NCI-H2196 (cell line): ENCODE data around the gene OAS2.
A peak's percentile ranks its signal among the peaks of the same experiment; 100 is the strongest.

Experiments
- DNase-seq: peaks from one replicate; lab custom pipeline; 2025; ENCODE audit not compliant: unreplicated experiment; lab: John Stamatoyannopoulos, UW

The OAS2 gene

DNA sequence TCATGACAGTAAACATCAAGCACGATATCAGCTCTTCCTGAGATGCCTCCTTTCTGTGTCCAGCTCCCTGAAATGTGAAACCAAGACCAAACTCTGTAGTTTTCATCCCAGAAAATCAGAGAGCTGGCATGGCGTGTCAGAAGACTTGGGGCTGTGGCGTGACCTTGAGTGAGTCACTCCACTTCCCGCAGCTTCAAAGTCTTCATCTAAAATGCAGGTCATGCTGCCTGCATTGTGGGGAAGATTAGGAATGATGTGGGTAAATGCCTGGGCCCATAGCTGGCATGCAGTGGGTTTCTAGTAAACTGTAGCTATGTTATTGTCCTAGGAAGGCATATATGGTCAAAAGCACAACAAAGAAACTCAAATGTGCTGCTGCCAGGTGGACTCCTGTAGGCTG, 28.8 kb downstream of the OAS2 start:
- no peak for DNase-seq

DNA sequence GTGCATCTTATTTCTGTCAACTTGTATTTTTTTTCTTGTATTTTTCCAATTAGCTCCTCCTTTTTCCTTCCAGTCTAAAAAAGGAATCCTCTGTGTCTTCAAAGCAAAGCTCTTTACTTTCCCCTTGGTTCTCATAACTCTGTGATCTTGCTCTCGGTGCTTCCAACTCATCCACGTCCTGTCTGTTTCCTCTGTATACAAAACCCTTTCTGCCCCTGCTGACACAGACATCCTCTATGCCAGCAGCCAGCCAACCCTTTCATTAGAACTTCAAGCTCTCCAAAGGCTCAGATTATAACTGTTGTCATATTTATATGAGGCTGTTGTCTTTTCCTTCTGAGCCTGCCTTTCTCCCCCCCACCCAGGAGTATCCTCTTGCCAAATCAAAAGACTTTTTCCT, 32.4 kb downstream of the OAS2 start:
- DNase-seq: no peak

DNA sequence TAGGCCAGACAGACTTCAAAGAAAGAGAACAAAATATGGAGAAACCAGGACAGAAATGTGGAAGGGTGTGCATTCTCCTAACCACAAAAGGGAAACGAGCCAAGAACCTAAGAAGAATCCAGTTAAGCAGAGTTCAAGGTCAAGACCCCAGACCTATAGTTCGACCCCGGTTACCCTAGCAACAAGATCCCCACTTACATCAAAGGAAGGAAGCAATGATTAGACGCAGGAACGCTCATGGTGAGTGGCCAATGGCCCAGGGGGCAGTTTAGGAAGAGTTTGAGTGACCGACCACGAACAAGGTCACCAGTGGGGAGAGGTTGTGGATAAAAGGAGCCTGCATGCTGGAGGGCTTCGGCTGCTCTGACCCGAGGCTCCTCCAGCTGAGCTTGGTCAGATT, 36.2 kb downstream of the OAS2 start:
- no peak for DNase-seq

DNA sequence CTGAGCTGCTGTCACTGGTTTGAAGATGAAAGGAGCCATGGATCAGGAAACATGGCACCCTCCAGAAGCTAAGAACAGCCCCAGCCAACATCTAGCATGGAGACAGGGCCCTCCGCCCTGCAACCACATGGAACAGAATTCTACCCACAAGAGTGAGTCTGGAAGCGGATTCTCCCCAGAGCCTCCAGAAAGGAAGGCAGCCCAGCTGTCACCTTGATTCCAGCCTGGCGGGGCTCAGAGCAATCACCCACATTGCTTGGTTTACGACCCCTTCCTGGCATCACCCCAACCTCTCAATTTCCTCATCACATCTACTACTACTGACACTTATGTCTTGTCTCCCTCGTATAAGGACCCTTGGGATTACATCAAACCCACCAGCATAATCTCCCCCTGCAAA, 38.5 kb downstream of the OAS2 start:
- DNase-seq: no peak

DNA sequence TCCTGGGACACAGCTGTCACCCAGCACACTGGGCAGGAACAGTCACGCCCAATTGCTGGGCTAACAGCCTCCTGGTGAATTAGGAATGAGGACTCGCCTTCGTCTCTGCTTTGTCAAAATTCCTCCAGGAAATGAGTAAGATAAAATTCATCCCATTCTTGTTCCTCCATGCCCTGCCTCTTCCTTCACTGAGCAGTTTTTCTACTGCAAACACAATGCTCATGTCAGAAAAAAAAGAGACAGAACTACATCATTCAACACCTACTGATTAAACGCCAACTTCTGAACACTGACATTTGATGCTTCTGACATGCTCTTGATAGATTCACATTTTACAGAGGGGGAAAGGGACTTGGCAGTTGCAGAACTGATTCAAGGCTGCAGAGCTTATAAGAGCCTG, 40.7 kb downstream of the OAS2 start:
- DNase-seq: no peak

DNA sequence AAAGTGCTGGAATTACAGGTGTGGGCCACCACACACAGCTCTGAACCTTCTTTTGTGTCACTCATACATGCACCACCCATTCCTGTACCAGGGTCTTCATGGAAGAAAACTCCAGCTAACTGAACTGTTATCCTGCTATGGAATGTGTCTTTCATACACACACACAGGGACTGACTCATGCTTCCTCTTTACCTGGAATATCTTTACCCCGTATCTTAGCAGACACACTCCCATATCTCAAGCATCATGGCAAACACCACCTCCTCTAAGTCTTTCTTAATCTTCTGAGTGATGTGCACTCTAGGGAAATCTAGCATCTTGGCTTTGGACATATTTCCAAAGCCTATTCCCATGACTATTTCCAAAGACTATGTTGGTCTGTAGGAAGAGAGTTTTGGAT, 43.2 kb downstream of the OAS2 start:
- no peak for DNase-seq

DNA sequence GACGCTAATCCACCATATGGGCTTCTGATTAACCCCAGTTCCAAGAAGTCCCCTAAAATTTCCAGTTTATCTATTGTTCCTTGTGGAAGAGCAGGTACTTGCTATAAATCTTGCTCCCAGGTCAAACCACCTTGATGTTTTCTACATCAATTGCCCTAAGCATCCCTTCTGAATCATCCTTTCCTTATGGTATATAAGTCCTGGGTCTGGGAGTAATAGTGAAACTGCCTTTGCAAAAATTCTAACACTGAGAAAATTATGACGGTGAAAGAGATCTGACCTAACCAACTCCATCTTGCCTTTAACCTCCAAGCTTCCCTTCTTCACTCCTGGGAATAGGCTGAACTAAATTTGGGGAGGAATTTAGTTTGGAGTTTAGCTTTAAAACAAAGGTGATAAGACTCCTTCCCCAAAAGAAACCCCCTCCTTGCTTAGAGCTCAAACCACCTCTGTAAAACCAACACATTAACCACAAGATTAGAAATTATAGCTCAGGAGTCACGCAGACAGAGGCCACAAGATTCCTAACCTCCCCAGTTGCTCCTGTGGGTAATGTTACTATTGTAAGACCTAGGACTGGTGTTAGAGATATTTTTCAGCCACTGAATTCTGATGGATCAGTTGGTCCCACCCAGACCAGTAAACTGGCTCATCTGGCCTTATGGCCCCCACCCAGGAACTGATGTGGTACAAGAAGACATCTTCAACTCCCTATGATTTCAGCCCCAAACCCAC, 44.4 kb downstream of the OAS2 start:
- no peak for DNase-seq

DNA sequence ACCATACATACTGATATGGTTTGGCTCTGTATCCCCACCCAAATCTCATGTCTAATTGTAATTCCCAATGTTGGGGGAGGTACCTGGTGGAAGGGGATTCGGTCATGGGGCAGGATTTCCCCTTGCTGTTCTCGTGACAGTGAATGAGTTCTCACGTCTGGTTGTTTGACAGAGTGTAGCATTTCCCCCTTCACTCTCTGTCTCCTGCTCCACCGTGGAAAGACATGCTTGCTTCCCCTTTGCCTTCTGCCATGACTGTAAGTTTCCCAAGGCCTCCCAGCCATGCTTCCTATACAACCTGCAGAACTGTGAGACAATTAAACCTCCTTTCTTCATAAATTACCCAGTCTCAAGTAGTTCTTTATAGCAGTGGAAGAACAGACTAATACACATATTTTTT, 49.4 kb downstream of the OAS2 start:
- DNase-seq: no peak

DNA sequence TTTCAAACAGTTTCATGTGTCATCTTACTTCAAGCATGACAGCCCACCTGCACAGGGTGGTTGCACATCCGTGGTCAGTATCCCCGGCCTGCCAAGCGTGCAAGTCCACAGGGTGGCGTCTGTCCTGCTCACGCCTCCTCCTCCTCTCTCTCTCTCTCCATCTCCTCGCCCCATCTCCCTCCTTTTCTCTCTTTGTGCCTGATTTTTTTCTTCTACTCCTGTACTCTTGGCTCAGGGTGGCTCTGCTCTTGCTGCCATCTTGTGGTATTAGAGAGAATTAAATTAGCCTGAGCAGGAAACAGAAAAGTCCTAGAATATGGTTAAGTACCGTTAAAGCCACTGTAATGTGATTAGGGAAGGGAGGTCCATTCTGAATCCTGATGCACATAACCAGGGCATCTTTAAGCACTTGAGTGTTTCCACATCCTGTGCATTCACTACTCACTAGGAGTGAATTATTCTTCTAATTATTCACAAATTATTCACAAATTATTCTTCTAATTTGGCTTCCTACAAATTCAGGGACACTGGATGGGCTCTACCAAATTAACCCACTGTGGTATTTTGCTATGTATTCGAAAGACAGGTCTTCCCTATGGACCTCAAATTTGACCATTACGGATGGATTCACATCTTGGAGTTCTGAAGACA, 52.7 kb downstream of the OAS2 start:
- peak; percentile 67 for DNase-seq

DNA sequence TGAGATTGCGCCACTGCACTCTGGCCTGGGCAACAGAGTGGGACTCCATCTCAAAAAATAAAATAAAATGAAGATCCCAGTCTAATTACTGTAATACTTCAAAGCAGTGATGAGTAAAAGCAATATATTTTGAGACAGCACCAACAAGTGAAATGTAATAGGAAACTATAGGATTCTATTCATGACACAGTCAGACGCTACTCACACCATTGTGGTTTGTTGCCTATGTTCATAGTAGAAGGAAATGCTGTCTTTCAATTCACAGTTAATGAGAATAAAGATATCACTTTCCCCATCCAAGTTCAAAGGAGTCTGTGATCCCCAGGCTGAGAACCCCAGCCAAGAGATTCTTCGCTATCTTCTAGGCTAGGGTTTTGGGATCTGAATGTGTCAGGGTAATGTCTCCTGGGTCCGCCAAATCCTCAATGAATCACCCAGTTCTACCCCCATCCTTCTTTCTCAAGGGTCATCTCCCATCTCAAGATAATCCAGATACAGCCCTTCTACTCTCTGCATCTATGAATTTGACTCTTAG, 61.7 kb downstream of the OAS2 start:
- DNase-seq: no peak

DNA sequence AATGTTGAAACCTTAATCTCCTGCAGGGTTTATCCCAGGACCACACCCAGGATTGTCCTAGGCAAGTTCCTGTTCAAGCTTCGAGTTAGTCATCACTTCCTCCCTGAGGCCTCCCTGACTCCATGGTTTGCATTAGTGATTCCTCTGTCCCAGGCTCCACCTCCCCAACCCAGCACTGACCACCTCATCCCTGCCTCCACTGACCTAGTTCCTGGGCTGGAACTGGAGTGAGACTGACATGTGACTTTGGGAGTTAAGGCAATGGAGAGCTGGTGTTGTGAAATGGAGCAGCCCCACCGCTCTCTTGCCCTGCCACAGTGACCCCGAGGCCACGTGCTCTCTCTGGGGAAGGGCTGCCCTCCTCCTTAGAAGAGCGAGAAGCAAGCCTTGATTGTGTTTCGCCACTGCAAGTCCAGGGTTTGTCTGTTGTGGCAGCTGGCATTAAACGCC, 62.4 kb downstream of the OAS2 start:
- no peak for DNase-seq

DNA sequence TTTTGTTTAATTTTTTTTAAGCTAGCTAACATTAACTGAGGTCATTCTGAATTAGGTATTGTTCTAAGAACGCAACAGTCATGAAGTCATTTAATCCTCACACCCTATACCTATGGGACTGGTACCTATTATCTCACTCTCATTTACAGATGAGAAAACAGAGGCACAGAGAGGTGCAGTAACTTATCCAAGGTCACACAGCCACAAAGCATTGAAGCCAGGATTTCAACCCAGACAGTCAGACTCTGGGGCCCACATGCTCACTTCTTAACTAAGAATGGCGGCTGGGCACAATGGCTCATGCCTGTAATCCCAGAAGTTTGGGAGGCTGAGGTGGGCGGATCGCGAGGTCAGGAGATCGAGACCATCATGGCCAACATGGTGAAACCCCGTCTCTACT, 63.2 kb downstream of the OAS2 start:
- DNase-seq: no peak

DNA sequence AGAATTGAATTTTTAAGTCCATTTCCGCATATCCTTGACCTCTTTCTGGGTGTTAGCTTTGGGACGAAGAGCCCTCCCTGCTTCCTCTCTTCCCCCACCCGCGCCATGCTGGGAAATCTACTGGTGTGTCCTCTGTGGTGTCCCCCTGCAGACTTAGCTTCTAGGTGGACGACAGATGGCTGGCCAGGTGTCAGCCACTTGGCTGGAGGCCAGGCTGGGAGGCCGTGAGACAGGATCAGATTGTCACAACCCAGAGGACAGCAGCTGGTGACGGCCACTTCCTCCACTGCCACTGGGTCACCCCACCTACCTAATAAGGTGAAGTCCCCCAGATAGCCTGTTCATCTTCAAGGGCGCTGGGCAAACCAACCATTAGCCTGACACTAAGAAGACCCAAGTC, 64.9 kb downstream of the OAS2 start:
- DNase-seq: no peak

DNA sequence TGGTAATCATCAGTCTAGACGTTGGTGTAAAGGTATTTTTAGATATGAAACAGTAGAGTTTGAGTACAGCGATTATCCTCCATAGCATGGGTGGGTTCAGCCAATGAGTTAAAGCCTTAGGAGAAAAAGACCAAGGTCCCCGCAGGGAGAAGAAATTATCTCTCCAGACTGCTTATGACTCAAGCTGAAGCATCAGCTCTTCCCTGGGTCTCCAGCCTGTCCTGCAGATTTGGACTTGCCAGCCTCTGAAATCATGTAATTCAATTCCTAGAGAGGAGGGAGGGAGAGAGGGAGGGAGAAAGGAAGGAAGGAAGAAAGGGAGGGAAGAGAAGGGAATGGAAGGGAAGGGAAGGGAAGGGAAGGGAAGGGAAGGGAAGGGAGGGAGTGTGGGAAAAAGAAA, 66.2 kb downstream of the OAS2 start:
- no peak for DNase-seq

DNA sequence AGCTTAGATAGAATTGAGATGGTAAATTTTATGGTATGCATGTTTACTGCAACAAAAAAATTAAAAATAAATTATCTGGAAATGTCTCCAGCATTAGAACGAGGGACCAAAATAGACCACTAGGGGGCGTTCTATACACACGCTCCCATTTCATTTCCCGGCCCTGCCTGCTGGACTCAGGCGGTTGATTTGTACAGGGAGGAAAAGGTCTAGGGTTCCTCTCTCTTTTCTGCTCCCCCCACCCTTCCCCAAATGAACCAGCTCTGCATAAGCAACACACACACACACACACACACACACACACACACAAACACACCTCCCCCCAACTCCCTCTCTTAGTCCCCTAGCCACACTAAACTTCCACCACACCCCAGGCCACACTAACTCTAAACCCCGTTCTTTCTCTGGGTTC, 70.4 kb downstream of the OAS2 start:
- peak; percentile 79 for DNase-seq

DNA sequence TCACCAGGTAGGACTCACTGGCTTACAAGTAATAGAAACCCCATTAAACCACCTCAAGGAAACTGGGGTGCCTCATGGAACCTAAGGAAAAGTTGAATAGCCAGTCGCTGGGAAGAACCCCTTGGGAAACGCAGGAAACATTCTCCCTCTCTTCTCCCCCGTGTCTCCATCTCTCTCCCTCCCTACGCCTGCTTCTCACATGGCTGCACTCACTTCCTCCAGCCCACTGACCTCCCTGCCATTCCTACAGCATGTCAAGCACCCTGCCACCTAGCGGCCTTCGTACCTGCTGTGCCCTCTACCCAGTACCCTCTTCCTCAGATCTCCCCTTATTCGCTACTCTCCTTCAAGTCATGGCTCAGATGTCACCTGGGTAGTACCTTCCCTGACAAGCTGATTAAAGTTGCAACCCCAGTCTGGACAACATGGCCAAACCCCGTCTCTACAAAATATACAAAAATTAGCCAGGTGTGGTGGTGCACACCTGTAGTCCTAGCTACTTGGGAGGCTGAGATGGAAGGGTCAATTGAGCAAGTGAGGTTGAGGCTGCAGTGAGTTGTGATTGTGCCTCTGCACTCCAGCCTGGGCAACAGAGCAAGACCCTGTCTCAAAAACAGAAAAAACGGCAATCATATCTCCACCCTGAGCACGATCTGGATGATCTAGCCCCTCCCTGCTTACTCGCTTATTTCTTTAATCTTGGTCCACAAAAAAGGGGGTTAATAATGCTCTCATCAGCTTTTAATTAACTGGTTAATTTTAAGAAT, 71.8 kb downstream of the OAS2 start:
- DNase-seq: no peak

DNA sequence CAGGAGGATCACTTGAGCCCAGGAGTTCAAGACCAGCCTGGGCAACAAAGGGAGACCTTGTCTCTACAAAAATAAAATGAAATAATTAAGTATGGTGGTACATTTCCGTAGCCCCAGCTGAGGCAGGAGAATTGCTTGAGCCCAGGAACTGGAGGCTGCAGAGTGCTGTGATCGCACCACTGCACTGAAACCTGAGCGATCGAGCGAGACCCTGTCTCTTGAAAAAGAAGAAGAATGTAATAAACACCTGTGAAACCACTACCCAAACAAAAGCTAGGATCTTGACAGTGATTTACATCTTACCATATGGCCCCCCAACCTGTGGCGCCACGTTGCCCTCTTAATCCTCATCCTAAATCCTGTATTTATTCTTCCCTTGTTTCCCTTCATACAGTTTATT, 72.5 kb downstream of the OAS2 start:
- no peak for DNase-seq

DNA sequence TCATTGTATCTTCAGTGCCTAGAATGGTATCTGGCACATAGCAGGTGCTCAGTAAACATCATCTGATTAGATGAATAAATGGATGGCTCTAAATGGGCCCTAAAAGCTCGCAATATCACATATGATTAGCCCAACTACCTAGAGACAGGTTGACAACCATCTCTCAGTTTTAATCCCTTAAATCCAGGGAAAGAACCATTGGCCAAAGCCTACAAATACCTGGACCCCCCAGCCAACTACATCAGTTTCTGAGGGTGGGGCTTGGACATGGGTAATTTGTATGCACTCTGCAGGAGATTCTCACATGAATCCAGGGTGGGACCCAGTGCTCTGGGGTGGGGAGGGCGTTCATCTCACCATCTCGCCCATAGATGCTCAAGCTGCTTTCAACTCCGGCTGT, 73.4 kb downstream of the OAS2 start:
- no peak for DNase-seq

DNA sequence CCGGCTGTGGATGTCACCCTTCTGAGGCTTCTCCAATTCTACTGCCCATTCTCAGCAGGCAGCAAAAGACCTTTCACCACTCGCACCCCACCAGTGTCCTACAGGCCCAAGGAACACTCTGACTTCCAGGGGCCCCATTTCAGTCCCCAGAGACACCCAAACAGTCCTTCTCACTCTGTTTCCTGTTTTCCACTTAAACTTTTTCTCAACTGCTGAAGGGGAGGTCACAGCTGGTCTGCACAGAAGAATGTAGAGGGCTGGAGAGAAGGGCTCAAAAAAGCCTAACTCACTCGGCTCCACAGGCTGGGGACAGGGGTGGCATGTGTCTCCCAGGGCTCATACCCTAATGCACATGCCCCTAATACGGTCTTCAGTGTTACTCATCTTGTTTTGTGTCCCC, 74.0 kb downstream of the OAS2 start:
- DNase-seq: no peak

DNA sequence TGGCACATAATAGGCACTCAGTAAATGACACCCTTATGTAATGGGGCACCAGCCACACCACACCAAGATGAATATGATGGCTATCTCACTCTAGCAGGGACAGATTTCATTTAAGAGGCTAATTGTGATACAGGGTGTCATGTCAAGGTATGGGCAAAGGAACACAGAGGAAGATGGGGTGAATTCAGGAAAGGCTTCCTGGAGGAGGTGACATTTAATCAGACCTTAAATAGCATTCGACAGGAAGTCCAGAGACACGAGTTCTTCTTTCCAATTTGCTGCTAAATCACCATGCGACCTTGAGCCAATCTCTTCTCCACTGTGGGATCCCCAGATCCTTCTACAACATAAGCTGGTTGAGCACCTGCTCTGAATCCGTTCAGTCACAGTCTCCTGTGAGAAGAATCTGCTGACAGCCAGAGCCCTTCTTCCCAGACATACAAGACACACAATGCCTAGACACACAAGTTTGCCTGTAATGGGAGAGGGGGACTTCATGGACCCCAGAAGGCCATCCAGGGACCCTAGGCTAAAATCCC, 76.7 kb downstream of the OAS2 start:
- DNase-seq: no peak

DNA sequence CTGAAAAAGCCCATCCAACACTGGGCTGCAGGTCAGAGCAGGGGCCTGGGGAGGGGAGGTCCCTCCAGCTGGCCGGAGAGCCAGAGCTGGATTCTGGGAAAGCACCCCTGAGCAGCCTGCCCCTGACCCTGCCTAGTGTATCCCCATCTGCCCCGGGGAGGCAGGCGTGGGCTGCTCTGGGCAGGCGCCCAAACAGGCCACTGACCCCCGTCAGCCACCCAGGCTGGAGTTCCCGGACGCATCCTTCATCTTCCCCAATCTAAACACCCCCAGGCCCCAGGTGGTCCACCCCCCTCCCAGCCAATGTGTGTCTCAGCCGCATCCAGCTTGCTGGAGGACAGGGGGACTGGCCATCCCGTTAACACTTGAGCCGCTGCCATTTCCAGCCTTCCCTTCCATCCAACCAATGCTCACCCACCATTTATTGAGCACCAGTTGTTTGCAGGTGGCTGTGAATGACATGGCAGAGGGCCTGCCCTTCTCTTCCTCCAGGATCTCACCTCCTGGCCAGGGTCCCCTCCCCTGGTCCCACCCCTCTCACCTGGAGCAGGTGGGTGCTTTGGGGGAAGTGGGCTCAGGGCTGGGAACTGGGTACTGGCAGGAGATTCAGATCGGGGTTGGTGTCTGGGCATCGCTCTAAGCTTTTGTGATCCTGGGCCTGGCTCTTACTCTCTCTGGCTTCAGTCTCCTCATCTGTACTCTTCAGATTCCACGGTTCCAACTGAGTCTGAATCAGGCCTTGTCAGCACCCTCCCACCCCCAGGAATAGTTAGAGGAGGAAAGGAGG, 77.5 kb downstream of the OAS2 start:
- no peak for DNase-seq
